GM21825 (cell line): ENCODE measurements around the gene CDPF1.
"Not testable (repeated sequence)": the region's sequence is repeated elsewhere in the genome, so short reads cannot be mapped to it uniquely, and the experiment has no call there.

Experiments used
- ATAC-seq: cut with Tn5 transposase; IDR thresholded peaks from one replicate; pipeline ENCODE4 v1.9.1; 2021; ENCODE audit warnings: mild to moderate bottlenecking, moderate library complexity; ENCODE audit not compliant: unreplicated experiment

The CDPF1 gene

DNA sequence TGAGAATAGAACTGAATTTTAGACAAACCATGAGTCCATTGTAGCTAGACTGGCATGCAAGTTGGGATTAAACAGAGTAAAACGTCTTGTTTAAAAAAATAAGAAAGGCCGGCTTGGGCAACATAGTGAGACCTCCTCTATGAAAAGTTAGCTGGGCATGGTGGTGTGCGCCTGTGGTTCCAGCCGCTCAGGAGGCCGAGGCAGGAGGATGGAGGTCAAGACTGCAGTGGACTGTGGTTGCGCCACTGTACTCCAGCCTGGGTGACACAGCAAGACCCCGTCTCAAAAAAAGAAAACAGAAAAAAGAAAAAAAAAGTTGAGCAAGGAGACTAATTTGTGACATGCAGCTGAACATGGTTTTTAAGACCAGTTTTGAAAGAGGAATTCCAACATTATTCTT, 23.5 kb downstream of the CDPF1 start:
- ATAC-seq: no peak

DNA sequence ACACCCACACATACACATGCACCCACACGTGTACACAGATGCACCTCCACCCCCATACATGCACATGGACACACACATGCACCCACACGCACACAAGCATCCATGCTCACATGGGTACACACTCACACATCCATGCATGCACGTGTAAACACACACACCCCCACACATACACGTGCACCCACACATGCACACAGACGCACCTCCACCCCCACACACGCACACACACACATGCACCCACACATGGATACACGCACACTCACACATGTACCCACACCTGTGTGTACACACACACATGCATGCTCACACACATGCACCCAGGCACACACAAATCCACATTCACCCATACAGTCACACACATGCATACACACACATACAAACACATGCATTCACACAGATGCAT, 24.5 kb downstream of the CDPF1 start:
- ATAC-seq: no peak

DNA sequence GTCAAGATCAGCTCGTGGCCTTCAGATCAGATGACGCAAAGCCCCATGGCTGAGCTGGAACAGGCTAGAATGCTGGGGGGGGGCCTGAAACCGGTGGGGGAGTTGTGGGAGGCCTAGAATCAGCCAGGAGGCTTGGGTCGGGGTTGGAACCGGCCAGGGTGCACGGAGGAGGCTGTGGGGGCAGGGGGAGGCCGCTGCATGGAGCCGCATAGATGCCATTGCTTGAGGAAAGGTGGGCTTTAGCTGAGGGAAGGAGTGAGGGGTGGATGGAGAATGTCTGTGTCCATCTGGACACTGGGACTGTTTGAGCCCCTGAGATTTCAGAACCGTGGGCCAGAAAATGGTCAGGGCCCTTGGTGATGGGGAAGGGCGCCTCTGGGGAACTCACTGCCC, 25.2 kb downstream of the CDPF1 start:
- ATAC-seq: no peak

DNA sequence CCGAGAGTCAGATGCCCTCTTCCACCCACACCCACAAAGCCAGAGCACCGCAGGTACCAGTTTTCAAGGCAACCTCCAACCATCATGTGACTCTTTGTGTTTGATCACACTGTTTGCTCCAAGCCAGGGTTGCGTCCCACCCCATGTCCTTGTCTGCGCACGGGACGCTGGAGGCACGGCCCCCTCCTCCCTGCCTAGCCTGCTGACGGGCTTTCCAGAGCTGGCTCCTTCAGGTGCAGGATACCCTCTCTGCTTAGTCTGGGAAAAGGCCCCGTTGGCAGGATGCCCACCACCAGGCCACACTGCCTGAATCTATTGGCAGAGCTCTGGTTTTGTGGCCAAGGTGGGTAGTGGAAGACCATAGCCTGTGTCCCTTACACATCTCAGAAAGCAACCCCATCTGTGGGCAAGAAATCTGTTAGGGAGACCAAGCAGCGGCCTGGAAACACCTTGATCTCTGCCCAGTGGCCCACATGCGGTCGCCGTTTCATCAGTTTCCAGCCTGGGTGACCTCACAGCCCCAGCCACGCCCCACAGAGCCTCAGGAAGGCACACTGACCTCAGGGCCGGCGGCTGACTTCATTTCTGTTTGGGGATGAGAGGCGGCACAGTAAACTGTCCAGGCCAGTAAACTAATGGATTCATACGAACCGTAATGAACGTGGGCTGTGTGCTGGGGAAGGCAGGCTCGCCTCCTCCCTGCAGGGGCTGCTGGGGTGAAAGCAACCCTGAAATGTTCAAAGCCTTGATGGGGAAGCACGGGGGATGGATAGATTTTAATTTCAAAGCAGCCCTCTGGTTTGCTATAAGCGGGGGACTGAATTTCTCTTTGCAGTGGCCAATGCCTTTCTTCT, 25.8 kb downstream of the CDPF1 start:
- ATAC-seq: no peak

DNA sequence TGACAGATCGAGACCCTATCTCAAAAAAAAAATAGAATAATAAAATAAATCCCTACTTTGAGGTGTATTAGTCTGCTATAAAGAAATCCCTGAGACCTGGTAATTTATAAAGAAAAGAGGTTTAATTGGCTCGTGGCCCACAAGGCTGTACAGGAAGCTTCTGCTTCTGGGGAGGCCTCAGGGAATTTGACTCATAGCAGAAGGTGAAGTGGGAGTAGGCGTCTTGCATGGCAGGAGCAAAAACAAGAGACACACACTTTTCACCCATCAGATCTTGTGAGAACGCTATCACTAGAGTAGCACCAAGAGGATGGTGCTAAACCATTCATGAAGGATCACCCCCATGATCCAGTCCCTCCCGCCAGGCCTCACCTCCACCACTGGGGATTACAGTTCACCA, 29.2 kb downstream of the CDPF1 start:
- ATAC-seq: no peak

DNA sequence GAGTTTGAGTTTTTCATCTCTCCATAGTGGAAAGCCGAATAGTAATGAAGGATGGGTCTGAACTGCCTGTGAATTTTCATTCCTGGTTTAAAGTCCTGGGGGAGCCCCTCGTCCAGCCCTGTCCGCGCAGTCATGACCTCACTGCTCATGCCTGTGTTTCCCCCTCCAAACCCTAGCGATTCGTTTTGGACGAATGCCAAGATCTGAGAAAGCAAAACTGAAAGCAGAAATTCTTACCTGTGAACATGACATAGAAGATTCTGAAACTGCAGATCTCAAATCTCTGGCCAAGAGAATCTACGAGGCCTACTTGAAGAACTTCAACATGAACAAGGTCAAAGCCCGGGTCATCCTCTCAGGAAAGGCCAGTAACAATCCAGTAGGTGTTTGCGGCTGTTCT, 30.5 kb downstream of the CDPF1 start:
- ATAC-seq: no peak

DNA sequence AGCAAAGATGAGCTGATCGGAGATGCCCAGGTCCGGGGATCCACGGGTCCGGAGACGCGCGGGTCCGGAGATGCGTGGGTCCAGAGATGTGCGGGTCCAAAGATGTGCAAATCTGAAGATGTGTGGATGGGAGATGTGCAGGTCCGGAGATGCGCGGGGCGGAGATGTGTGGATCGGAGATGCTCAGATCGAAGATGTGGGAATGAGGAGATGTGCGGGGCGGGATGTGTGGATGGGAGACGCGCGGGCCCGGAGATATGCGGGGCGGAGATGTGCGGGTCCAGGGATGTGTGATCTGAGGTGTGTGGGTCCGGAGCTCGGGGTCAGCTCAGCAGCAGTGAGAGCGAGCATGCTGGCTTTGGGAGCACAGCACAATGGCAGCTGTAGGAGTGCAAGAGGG, 35.5 kb downstream of the CDPF1 start:
- no peak for ATAC-seq

DNA sequence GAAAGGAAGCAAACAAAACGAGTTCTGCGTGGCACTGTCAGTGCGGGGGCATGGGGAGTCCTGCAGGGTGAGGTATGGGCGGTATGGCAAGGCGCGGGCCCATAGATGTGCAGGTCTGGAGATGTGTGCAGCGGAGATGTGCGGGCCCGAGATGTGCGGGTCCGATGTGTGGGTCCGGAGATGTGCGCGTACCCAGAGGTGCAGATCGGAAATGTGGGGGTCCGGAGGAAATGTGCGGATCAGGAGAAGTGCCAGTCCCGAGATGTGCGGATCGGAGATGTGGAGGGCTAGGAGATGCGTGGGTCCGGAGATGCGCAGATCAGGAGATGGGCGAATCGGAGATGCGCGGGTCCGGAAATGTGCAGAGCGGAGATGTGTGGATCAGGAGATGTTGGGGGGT, 35.9 kb downstream of the CDPF1 start:
- ATAC-seq: no peak

DNA sequence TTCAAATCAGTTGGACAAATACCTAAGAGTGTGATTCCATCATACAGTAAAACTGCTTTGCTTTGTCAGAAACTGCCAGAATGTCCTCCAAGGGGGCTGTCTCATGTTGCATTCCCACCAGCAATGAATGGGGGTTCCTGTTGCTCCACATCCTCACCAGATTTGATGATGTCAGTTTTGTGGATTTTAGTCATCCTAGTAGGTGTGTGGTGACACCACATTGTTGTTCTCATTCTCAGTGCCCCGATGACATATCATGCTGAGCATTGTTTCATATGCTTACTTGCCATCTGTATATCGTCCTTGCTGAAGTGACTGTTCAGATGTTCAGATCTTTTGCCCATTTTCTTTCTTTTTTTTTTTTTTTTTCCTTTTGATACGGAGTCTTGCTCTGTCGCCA, 37.0 kb downstream of the CDPF1 start:
- ATAC-seq: no peak

DNA sequence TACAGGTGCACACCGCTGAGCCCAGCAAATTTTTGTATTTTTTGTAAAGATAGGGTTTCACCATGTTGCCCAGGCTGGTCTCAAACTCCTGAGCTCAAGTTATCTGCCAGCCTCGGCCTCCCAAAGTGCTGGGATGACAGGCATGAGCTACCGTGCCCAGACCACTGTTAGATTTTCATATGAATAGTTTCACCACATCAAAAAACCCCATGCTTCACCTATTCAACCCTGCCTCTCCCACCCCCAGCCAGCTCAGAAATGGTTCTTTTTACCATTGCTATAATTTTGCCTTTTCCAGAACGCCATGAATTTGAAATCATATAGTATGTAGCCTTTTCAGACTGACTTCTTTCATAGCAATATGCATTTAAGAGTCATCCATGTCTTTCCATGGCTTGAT, 37.9 kb downstream of the CDPF1 start:
- no peak for ATAC-seq

DNA sequence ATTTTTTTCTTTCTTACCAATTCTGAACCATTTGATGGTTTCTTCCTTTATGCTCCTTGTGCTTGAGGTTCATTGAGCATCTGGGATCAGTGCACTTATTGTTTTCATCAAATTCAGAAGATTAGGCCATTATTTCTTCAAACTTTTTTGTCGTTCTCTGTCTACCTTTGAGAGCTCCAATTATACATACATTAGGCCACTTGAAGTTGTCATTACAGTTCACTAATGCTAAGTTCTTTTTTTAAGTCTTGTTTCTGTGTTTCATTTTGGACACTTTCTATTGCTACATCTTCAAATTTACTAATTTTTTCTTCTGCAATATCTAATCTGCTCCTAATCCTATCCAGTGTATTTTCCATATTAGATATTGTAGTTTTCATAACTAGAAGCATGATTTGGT, 40.8 kb downstream of the CDPF1 start:
- ATAC-seq: no peak

DNA sequence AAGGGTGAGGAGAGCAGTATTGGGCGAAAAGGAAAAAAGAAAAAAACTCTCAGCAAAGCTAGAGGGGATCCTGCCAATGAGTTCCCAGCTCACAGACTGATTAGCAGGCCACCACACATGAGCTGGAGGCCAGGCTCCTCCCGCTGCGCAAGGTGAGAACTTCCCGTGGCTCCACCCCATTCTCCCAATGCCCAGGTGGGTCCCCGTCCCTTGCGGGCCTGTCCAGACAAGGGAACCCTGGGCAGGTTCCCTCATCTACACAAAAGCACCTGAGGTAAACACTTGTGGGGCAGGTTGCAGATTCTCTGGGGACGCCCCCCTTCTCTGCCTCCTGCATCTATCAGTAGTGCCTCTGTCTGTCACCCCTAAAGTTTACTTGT, 46.5 kb downstream of the CDPF1 start:
- no peak for ATAC-seq

DNA sequence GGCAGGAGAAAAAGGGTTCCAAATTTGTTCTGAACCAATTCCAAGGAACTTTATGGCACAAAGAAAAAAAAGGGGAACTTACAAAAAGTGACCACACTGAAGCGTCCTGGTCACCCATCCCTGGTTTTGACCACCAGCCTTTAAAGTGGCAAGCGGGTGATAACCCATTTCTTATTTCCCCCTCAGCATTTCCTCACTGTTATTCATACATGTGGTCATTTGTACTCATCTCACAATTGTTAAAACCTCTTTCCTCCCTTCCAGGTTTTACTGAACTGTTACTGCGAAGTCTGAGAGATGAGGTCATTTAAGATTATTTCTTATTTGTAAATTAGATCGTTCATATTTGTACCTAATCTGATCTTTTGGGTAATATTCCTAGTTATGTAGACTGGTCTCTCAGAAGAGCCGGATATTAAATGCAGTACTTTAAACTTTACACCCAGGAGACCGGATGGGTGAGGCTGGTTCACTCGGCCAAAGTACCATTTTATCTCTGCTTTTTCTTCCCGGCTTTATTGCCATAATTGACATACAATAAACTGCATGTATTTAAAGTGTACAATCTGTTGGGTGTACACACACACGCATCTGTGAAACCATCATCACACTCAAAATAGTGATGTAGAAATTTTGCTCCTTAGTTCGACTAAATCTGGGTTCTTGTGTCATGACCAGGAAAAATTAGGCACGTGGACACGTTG, 47.0 kb downstream of the CDPF1 start:
- no peak for ATAC-seq

DNA sequence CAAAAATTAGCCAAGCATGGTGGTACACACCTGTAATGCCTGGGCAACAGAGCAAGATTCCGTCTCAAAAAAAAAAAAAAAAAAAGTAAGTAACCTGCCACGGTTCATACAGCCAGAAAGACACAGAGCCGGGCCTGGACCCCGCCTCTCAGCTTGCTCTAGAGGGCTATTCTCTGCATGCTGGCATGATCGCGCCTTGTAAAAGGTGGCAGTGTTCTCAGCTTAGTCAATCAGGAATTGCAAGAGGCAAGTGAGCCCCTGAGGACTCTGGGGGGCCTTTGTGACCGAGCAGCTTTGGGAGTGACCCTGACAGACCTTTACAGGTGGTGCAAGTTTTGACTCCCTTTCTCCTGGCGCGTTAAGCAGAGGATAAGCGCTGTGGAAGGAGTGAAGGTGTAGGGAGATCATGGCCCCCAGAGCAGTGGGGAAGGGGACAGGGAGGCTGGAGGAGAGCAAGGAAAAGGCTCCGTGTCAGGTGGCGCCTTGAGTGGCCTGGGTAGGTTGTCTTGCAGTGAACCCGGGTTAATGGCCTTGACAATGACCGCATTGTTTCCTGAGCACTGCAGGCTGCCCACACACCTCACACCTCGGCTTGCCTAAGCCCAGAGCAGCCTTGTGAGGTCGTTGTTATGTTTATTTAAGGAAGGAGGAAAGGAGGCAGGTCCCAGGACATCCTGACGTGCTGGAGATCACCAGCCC, 48.9 kb downstream of the CDPF1 start:
- ATAC-seq: no peak

DNA sequence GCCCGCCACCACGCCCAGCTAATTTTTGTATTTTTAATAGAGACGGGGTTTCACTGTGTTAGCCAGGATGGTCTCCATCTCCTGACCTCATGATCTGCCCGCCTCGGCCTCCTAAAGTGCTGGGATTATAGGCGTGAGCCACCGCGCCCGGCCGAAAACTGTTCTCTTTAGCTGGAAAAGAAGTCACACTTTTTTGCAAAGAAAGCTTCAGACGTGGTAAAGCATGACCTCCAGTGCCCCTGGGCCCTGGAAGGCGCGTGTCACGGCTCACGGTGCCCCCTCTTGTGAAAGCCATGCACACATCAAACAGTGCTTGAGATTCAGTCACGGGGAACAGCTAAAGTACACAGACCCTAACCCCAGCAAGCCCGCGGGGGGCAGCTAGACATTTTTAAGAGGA, 51.3 kb downstream of the CDPF1 start:
- ATAC-seq: not testable (repeated sequence)

DNA sequence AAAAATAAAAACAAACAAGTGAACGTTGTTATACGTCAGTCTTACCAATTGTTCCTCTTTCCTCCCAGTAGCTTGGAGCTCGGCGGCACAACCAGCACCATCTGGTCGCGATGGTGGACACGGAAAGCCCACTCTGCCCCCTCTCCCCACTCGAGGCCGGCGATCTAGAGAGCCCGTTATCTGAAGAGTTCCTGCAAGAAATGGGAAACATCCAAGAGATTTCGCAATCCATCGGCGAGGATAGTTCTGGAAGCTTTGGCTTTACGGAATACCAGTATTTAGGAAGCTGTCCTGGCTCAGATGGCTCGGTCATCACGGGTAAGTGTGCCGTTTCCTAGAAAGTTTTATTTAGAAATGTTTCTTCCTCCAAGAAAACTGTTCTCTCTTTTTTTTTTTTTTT, 51.8 kb downstream of the CDPF1 start:
- no peak for ATAC-seq

DNA sequence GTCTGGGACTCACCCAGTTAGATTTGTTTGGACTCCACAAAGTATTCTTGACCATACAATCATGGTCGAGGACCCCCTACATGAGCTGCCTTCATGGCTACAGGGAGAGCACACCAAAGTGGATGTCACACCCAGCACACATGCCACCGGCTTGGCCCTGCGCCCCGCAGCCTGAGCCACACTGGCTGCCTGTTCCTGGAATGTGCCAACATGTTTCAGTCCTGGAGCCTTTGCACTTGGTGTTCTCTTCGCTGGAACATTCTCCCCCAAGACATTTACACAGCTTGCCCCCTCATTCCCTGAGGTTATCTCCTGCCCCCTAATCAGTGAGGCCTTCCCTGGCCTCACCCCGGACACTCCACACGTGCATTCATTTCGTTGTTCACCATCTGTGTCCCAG, 53.8 kb downstream of the CDPF1 start:
- no peak for ATAC-seq

DNA sequence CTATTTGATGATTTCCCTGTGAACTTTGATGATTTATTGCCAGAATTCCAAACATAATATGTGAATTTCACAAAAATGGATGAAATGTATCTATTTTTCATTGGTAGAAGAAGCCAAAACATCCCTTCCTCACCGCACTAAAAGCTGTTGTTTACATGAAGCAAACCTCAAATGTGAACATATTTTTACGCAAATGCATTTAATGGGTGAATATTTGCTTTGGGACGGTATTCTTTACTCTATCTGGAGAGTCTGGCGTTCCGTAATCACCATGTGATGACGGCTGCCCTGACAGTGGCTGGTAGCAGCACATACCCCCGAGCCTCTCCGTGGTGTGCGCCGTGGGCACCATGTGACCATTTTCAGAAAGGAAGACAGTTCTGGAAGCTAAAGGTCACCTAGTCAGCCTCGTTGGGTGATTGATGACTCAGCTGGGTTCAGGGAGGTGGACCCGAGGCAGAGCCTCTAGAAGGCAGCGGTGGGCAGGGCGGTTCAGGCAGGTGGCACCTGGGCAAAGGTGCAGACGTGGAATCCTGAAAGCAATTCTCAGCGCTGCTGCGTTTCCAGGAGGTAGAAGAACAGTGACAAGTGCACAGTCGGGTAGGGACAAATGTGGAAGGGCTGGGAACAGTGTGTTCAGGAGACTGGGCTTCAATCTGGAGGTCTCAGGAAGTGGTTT, 54.5 kb downstream of the CDPF1 start:
- ATAC-seq: no peak
